Measurements from ENCODE around the gene MT1G. TPM values are rescaled to one million over a fixed set of nuclear protein-coding genes. Genes with fewer than 3 reads are reported as not detected.

MT1G gene
- total RNA-seq, 1 experiment from 2014 or later, result 23.4 TPM

- H3K18ac ChIP-seq (ENCODE audit: insufficient read length, low read depth, low read length), result no peak overlapping the region
- H2AK5ac ChIP-seq (ENCODE audit: insufficient read length, low read length), result no peak overlapping the region
- no peak overlapping the region for H3K9ac ChIP-seq (ENCODE audit: extremely low read depth, insufficient read length, low read length)
- no peaks in the 10 kb centered on the region for H3K9me3 ChIP-seq (ENCODE audit: control insufficient read depth, low read depth, low read length)
- Mint-ChIP-seq H3K27ac (no peak overlapping the region), H3K4me3 (no peak overlapping the region), H3K36me3 (ENCODE audit: insufficient read depth in 1 of 3, low read depth in 3 of 3) (no peaks in the 10 kb centered on the region), H3K9me3 (no peaks in the 10 kb centered on the region), H3K4me1 (peaks cover 2 to 13% of the 10 kb centered on the region in 2 experiments; a peak in 2 of 4 replicates), H3K27me3 (ENCODE audit: low read depth) (peaks cover 92% of the 10 kb centered on the region)
- H3K27ac ChIP-seq (ENCODE audit: insufficient read length, low read depth, low read length), result no peak overlapping the region
- no peak overlapping the region for H3K56ac ChIP-seq (ENCODE audit: insufficient read length, low read depth, low read length)
- H4K91ac ChIP-seq (ENCODE audit: insufficient read length, low read depth, low read length), result no peak overlapping the region
- no peak overlapping the region for H2BK5ac ChIP-seq (ENCODE audit: insufficient read length, low read length)
- no peaks in the 10 kb centered on the region for H3K79me2 ChIP-seq (ENCODE audit: insufficient read depth, low read length)
- no peak overlapping the region for H2BK15ac ChIP-seq (ENCODE audit: low read depth, low read length)
- H3T11ph ChIP-seq (ENCODE audit: low read length), result no peak overlapping the region
- no peak overlapping the region for H3K14ac ChIP-seq (ENCODE audit: insufficient read depth, low read length)
- H4K8ac ChIP-seq (replicated peaks; ENCODE audit: insufficient read length, low read depth, low read length), result no peak overlapping the region
- H3K23me2 ChIP-seq (ENCODE audit: insufficient read length, low read depth, low read length, poor library complexity, severe bottlenecking), result no peaks in the 10 kb centered on the region
- no peak for DNase-seq
- H2BK12ac ChIP-seq (ENCODE audit: insufficient read length, low read depth, low read length), result no peak overlapping the region
- H3K4ac ChIP-seq (ENCODE audit: low read depth, low read length), result no peak overlapping the region
- no peak overlapping the region for H2AFZ ChIP-seq (ENCODE audit: low read length)
- no peak overlapping the region for H3K4me2 ChIP-seq (ENCODE audit: insufficient read depth, insufficient read length, low read length)
- H4K5ac ChIP-seq (ENCODE audit: insufficient read length, low read depth, low read length), result no peak overlapping the region
- no peaks in the 10 kb centered on the region for H4K20me1 ChIP-seq (ENCODE audit: control insufficient read depth, insufficient read depth, insufficient read length)
- WGBS (ENCODE audit: extremely low coverage, insufficient read length, low lambda C conversion rate), result no CpG with 5 or more reads among the region's 2 CpGs
- no peak for TF ChIP-seq CTCF (conservative IDR thresholded peaks at IDR 0.05)
- H3K27me3 ChIP-seq (ENCODE audit: insufficient read depth, low read length), result peaks cover 30% of the 10 kb centered on the region; the same call in 1 of the 2 replicates
- no peak overlapping the region for H2BK20ac ChIP-seq (ENCODE audit: low read depth, low read length, poor library complexity, severe bottlenecking)
- no peaks in the 10 kb centered on the region for H3K79me1 ChIP-seq (ENCODE audit: insufficient read depth, low read depth, low read length, poor library complexity, severe bottlenecking)
- H2BK120ac ChIP-seq (ENCODE audit: low read depth, low read length, poor library complexity, severe bottlenecking), result no peak overlapping the region
- no peaks in the 10 kb centered on the region for H3K4me1 ChIP-seq (ENCODE audit: insufficient read depth, low read length)
- no peak overlapping the region for H3K23ac ChIP-seq (ENCODE audit: insufficient read length, low read depth, low read length)
These were observed 18.6 kb downstream of the MT1G start for GRCh38 chr16:56649271-56649670.

All from H9 (cell line).